Umbilical cord (tissue), 2 donors: ENCODE data around the gene OR1F1. TPM values are rescaled to one million over a fixed set of nuclear protein-coding genes. Genes with fewer than 3 reads are reported as not detected.
"Not testable (repeated sequence)": the region's sequence is repeated elsewhere in the genome, so short reads cannot be mapped to it uniquely, and the experiment has no call there.

Experiments
- DNase-seq: peaks from one replicate; pipeline ENCODE4 v3.0.0-alpha.2; 2015; ENCODE audit warnings: low spot score
- total RNA-seq: library from RNA; depleted of rRNA; stranded (reverse); fragments of >200 nt; gene quantifications from one replicate; pipeline ENCODE4 v1.2.3, GENCODE V29; 2014; ENCODE audit warnings: low replicate concordance; ENCODE audit not compliant: insufficient read depth

Gene OR1F1
- total RNA-seq: 0.96 TPM

DNA sequence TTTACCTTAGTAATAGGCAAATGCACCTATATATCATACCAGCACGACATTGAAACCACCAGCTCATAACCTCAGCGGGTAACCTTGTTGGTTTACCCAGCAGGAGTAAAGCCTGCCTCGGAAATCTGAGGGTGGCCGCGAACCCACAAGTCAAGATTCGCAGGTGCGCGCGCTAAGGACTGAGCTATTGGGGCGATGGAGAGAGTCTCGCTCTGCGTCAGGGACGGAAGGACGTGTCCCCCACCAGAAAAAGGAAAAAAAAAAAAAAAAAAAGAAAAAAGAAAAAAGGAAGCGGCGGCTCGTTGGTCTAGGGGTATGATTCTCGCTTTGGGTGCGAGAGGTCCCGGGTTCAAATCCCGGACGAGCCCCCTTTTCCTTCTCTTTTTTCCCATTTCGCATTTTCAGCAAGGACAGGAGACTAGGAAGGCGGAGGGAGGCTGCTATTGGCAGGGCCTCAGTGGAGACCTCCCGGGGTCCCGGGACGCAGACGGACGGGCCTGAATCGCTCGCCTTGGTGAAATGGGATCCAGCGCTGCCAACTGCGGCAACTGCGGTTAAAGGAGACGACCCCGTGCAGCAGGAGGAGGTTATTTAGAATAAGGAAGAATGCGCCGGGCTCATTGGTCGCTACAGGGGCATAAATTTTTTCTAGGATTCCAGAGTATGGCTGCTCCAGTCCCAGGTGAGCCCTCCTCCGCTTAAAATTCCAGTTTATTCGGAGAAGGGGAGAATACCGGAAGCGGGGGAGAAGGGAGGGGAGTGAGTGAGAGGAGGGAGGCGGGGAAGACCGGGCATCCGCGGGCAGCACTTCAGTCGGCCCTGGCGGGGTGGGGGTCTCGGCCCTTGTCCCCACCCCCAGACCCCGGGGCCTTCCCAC, at the start of gene OR1F1:
Gene OR1F1 (plus strand): TSS at position 407 of the 877 bp plus-strand sequence.
- DNase-seq: no peak

DNA sequence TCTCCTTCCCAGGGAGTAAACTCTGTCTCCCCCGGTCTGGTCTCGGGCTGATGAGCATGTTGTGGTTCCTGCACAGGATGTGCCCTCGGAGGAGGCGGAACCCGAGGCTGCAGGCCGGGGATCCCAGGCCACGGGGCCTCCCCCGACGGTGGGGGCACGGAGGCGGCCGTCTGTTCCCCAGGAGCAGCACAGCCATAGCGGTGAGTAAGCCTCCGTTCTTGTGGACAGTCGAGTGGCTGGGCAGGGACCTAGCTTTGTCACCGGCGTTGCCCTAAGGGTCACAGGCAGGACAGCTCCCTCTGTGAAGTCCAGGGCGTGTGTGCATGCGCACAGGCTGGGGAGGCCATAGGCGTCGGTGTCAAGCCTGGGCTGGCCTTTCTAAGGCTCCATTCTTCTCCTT, 49.7 kb upstream of the OR1F1 start:
- DNase-seq: no peak

DNA sequence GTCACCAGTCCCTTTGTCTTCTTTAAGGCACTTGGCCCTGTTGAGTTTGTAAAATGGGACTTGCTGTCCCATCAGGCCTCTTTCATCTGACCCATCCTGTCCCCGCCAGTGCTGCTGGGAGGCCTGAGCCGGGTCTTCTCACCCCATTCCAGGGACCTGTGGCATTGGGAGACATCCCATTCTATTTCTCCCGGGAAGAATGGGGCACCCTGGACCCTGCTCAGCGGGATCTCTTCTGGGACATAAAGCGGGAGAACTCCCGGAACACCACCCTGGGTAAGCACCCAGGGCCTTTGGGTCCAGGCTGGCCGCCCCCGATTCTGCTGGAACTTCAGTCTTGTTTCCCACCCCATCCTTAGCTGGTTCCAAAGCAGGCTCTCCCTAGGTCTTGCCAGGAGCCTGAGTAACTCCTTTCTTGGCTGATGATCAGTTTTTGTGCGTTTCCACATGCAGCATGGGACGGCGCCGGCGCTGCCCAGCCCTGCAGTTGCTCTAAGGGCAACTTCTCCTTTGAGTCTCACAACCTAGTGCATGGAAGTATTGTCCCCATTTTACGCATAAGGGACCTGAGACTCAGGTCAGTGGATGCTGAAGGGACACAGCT, 49.1 kb upstream of the OR1F1 start:
- no peak for DNase-seq

DNA sequence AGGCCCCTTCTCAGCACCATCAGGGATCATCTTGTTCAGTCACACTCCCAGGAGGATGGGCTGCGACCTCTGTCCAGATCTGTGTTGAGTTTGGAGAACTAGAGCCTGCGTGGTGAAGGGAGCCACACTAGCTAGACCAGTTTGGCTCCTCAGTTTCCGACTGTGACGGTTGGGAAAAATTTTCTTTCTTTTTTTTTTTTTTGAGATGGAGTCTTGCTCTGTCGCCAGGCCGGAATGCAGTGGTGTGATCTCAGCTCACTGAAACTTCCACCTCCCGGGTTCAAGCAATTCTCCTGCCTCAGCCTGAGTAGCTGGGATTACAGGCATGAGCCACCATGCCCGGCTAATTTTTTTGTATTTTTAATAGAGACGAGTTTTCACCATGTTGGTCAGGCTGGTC, 48.4 kb upstream of the OR1F1 start:
- not testable (repeated sequence) for DNase-seq

DNA sequence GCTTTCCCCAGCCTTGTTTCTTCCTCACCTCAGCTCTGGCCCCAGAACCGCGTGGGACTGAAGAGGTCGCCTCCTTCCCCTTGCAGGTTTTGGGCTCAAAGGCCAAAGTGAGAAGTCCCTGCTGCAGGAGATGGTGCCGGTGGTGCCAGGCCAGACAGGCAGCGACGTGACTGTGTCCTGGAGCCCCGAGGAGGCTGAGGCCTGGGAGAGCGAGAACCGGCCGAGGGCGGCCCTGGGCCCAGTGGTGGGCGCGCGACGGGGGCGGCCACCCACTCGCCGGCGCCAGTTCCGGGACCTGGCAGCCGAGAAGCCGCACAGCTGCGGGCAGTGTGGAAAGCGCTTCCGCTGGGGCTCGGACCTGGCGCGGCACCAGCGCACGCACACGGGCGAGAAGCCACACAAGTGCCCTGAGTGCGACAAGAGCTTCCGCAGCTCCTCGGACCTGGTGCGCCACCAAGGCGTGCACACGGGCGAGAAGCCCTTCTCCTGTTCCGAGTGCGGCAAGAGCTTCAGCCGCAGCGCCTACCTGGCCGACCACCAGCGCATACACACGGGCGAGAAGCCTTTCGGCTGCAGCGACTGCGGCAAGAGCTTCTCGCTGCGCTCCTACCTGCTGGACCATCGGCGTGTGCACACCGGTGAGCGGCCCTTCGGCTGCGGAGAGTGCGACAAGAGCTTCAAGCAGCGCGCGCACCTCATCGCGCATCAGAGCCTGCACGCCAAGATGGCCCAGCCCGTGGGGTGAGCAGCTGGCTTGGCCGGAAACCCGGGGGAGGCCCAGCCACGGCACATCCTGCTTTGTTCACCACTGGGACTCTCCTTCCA, 47.2 kb upstream of the OR1F1 start:
- no peak for DNase-seq

DNA sequence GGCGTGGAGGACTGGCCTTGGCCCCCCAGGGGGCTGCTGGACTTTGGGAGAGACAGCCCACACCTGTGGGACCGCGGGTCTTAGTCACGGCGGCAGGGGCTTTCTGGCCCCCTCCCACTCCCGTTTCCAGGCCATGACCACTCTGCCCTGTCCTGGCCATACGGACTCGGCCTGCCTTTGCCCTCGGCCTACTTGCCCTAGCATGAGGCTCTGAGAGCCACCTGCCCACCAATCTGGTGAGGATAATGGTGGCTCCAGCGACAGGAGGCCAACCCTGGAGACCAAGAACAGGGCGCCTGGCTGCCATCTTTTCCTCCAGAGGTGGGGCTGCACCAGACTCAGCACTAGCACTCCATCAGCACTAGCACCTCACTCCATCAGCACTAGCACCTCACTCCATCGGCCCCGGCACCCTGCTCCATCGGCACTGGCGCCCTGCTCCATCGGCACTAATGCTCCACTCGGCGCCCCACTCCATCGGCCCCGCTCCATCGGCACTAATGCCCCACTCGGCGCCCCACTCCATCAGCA, 46.2 kb upstream of the OR1F1 start:
- no peak for DNase-seq

DNA sequence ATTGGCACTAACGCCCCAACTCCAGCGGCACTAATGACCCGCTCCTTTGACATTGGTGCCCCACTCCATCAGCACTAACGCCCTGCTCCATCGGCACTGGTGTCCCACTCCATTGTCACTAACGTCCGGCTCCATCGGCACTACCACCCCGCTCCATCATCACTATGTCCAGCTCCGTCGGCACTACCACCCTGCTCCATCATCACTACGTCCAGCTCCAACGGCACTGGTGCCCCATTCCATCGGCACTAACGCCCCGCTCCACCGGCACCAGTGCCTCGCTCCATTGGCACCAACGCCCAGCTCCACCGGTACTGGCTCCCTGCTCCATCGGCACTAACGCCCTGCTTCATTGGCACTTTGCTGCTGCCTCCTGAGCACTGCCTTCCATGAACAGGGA, 45.7 kb upstream of the OR1F1 start:
- no peak for DNase-seq

DNA sequence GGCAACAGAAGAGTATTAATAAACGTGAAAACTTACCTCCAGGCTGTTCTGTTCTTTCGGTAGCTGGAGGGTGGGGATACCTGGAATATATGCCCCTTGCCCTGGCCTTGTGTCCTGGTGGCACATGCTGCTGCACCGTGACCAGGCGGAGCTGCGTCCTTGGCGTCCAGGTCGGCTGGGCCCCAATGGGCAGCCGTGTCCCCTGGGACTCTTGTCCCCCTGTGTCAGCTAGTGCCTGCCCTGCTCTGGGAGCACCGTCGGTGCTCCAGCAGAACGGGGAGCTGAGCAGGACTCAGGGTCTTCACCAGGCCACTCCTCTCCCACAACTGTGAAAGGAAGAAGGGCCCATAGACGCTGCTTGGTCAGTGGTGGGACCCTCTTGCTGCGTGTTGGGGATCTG, 45.2 kb upstream of the OR1F1 start:
- no peak for DNase-seq

DNA sequence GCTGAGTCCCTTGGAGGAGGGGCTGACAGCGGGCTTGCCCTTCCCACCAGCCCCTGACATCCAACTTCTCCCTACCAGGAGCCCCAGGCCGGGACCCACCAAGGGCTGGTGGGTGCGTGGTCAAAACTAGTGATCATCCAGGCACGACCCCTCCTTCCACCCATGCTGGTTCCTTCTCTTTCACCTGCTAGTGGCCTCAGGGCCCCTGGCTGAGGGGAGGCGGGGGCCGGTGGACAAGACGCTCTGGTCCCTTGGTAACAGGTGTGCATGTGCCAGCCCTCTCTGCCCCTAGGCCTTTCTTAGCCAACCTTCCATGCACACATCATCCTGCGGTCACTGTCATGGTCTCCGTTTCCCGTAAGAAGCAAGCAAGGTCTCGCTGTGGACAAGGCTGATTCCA, 44.8 kb upstream of the OR1F1 start:
- DNase-seq: no peak

DNA sequence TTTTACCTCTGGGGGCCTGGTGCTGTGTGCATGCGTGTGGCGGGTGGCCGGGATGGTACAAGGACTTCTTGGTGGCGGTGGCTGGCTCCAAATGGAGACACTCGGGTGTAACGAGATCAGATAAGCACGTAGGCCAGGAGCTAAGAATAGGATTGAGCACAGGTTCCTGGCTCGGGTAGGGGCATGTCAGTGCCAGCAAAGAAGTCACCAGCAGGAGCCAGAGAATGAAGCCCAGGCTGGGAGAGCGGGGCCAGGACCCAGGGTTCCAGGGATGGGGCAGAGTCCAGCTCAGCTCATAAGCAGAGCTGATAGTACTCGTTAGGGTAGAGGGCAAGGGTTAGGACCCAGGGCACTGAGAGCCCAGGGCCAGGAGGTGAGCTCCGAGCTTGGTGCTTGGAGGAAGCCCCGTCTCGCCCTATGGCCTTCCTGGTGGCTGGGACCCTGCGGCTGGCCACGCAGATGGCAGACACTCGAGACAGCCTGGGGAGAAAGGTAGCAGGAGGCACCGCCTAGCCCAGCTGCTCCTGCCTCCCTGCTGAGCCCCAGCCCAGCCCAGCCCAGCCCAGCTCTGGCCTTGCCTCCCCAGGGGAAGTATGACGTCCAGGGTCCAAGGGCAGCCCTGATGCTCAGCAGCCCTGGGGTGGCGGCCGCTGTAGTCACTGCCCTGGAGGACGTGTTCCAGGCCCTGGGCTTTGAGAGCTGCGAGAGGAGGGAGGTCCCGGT, 44.2 kb upstream of the OR1F1 start:
- no peak for DNase-seq

DNA sequence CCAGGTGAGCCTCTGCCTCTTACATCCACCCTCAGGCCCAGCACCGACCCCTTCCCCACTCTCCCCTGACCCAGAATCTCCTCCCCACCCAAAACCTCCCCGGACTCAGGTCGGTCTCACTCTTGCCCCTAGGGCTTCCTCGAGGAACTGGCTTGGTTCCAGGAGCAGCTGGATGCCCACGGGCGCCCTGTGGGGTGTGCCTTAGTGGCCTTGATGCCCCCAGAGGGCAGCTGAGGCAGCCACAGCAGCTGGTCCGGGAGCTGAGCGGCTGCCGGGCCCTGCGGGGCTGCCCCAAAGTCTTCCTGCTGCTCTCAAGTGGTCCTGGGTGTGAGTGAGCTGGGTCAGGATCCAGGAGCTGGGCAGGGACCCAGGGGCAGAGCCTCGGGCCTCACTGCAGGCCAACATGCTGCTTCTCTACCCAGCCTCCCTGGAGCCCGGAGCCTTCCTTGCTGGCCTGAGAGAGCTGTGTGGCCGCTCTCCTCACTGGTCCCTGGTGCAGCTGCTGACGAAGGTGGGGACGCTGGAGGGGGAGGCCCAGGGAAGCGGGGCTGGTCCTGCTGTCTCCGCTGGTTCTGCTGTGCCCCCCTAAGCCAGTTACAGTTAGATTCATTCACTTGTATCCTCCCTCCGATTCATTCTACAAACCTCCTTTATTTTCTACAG, 43.6 kb upstream of the OR1F1 start:
- DNase-seq: no peak

DNA sequence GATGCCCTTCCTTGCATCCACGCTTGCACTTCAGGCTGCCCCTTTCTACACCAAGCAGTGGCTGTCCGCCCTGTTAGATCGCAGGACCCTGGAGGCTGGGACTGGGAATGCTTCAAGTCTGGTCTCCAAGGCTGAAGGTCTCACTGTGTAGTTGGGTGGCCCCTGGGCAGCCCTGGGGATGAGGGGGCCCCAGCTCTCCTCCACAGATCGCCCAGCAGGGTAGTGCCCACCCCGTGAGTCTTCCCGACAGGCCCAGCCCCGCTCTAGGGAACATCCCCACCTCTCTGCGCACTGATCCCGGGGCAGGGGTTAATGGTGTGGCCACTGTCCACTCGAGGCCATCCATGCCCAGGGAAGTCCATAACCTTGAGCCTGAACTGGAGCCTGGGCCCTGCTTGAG, 42.9 kb upstream of the OR1F1 start:
- no peak for DNase-seq

DNA sequence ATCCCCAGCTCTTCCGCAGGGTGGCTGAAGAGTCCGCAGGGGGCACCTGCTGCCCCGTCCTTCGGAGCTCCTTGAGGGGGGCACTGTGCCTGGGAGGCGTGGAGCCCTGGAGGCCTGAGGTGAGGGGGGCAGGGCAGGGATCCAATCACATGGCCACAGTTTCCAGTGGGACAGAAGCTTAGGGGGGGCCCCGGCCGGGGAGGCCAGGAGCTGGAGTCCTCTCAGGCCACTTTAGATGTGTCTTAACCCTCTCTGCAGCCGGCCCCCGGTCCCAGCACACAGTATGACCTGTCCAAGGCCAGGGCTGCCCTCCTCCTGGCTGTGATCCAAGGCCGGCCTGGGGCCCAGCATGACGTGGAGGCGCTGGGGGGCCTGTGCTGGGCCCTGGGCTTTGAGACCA, 42.3 kb upstream of the OR1F1 start:
- DNase-seq: no peak

DNA sequence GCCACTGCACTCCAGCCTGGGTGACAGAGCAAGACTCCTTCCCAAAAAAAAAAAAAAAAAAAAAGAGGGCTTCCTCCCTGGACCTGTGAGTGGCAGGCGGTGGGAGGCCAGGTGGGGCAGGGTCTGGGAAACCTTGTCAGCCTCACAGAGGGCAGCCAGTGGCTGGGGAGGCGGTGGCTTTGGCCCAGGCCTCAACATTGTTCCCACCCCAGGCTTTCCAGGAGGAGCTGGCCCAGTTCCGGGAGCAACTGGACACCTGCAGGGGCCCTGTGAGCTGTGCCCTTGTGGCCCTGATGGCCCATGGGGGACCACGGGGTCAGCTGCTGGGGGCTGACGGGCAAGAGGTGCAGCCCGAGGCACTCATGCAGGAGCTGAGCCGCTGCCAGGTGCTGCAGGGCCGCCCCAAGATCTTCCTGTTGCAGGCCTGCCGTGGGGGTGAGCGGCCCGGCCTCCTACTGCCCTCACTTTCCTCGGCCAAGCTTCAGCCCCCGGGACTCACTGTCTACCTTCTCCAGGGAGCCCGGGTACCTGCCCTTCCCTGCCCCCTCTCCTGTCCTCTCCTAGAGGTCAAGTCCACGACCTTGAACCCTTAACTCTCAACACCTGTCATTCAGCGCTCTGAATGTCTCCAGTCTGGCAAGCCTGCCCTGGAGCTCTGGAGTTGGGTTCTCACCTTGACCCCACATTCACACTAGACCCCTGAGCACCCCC, 40.8 kb upstream of the OR1F1 start:
- DNase-seq: no peak

DNA sequence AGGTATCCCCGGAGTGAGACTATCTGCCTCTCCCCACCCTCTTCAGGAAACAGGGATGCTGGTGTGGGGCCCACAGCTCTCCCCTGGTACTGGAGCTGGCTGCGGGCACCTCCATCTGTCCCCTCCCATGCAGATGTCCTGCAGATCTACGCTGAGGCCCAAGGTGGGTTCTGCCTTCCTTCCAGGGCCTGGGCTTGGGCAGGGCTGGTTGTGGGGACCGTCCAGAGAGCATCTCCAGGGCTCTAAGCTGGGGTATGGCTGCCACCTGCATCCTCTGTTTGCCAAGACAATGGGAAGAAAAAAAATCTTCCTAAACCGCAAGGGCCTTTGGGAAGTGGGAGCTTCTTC, 40.3 kb upstream of the OR1F1 start:
- no peak for DNase-seq

DNA sequence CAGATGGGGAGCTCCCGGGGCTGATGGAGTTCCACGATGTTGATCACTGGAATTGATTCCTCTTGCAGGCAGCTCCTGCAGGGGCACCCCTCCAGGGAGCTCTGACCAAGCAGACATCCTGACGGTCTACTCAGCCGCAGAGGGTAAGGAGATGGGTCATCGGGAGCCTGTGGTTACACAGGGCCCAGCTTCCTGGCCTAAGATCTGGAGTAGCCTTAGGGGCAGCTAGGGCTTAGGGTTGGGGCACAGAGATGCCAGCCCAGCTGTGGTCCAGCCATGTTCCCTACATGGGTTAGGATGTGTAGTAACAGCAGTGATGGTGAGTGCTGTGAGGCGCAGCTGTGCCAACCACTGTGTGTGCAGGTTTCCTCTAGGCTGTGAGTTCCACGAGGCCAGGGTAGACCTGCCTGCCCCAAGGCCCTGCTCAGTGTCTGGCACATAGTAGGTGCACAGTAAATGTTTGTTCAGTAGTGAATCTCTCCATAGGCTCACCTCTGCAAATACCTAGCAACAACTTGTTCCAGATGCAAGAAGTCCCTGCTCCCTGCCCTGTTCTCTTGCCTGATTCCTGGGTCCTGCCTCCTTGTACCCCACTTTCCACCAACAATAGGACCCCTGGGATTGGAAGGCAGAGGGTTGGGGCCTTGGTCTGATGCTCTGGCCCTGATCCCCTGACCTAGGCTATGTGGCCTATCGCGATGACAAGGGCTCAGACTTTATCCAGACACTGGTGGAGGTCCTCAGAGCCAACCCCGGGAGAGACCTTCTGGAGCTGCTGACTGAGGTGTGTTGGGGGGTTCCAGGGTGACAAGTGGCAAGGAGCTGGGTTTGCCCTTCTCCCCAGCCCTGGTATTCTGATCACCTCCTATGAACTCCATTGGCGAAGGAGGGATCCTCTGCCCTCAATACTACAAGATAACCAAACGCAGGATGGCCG, 39.5 kb upstream of the OR1F1 start:
- no peak for DNase-seq

DNA sequence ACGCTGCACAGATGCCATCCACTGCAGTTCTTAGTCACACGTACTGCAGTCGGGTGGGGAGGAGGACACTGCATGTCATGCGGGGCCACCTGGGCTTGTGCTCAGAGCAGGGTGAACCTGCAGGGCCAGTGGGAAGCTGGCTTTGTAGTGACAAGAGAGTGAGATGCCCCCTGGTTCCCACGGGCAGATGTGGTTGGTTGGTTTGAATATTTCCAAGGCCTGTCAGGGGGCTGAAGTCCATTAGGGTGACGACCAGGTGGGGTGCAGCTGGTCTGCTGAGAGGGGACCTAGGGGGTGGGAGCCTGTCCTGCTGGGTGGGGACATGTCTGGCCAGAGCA, 38.8 kb upstream of the OR1F1 start:
- DNase-seq: no peak

DNA sequence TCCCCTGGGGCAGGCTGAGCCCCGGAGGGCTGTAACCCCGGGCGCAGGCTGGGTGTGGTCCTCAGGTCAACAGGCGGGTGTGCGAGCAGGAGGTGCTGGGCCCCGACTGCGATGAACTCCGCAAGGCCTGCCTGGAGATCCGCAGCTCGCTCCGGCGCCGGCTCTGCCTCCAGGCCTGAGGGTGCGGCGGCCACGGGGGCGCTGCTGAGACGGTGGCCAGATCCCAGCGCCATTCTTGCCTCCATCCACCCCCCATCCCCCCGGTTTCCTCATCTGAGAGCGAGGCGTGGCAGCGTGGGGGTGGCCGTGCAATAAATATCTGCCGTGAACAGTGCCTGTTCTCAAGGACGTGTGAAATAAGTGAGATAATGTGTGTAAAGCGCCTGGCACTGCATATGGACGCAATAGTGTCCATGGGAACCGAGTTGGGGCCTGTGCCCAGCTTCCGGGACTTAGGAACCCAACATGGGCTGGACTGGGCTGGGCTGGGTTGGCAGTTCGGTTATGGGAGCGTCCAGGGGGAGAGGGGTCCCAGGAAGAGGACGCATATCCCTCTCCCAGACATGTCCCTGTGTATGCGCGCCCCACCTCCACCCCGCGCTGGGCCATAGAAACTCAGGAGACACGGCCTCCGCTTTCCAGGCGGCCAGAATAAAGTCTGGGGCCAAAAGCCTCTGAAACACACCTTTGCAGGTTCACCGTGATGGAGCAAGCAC, 38.2 kb upstream of the OR1F1 start:
- peak; percentile 63 for DNase-seq
